Naive thymus-derived CD8-positive, alpha-beta T cell (primary cell): ENCODE measurements around the gene IL17RB. TPM values are rescaled to one million over a fixed set of nuclear protein-coding genes. Genes with fewer than 3 reads are reported as not detected.

Source experiments
- ATAC-seq, 2 donors: fragments of 150-1000 bp; cut with Tn5 transposase in 1 of 2; sonication (Bioruptor Pico), chemical (Tn5 transposase) in 1 of 2; 1 replicate in 1 of 2; 2 replicates in 1 of 2; pipeline ENCODE4 v1.10.0; 2021; ENCODE audit warnings: mild to moderate bottlenecking in 2 of 2, moderate library complexity in 2 of 2
- POLR2A ChIA-PET: fragments of 350-600 bp; sonication (Branson Sonifier 250); formaldehyde crosslinking; loops from one replicate; lab custom pipeline; 2021; ENCODE audit warnings: antibody characterized with exemption; lab: Charles Lee
- DNase-seq, 10 donors: peaks; one replicate each; pipeline versions ENCODE4 v3.0.0 to v3.0.0-alpha.2; 2020 to 2022
- H3K27ac Mint-ChIP-seq, 10 donors: one replicate each; pipeline ENCODE4 v1.8.0; 2020 to 2022; ENCODE audit warnings: mild to moderate bottlenecking in 10 of 10, mixed read lengths in 10 of 10, moderate library complexity in 4 of 10, inconsistent platforms in 1 of 10
- H3K27me3 Mint-ChIP-seq, 5 donors: one replicate each; pipeline ENCODE4 v1.8.0; 2021 to 2022; ENCODE audit warnings: mixed read lengths in 5 of 5
- H3K36me3 Mint-ChIP-seq, 3 donors: one replicate each; pipeline ENCODE4 v1.8.0; 2020 to 2022; ENCODE audit warnings: mixed read lengths in 3 of 3, mild to moderate bottlenecking in 2 of 3, inconsistent platforms in 1 of 3
- H3K4me1 Mint-ChIP-seq, 4 donors: one replicate each; pipeline ENCODE4 v1.8.0; 2021 to 2022; ENCODE audit warnings: mixed read lengths in 4 of 4
- H3K4me3 Mint-ChIP-seq, 10 donors: one replicate each; pipeline ENCODE4 v1.8.0; 2020 to 2022; ENCODE audit warnings: mild to moderate bottlenecking in 10 of 10, mixed read lengths in 10 of 10, moderate library complexity in 6 of 10, inconsistent platforms in 1 of 10
- H3K9me3 Mint-ChIP-seq, 9 donors: one replicate each; pipeline ENCODE4 v1.8.0; 2020 to 2022; ENCODE audit warnings: mixed read lengths in 9 of 9, mild to moderate bottlenecking in 3 of 9, inconsistent platforms in 1 of 9, moderate library complexity in 1 of 9
- polyA plus RNA-seq, 3 donors: library from polyadenylated mRNA; unstranded; fragments of 300-500 nt; fragmentation: Illumina TruSeq; gene quantifications; one replicate each; pipeline ENCODE4 v1.2.3, GENCODE V29; 2021
- total RNA-seq, 8 experiments: library from RNA in 2 of 8; stranded (reverse) in 2 of 8; gene quantifications; one replicate each; pipeline ENCODE4 v1.2.3 and lab custom pipeline; 2021 to 2026

The IL17RB gene
- total and polyA plus RNA-seq, 5 experiments from 2014 or later, result 0.30 to 0.50 (median 0.49) TPM; not detected in 2

GRCh38 chr3:53891497-53892285, 45.3 kb downstream of the IL17RB start, which contains the start of gene SELENOK:
TSS of gene SELENOK (minus strand) at chr3:53891859.
- H3K4me1 Mint-ChIP-seq, result peaks cover 36 to 60% (median 51%) of the 10 kb centered on the region in 4 donors

GRCh38 chr3:53892286-53892637, 45.9 kb downstream of the IL17RB start:
- DNase-seq, result no peak
- peaks cover 3 to 20% (median 6%) of the 10 kb centered on the region in 5 donors for H3K27me3 Mint-ChIP-seq
- H3K36me3 Mint-ChIP-seq, result peaks cover 0 to 8% (median 4%) of the 10 kb centered on the region in 3 donors
- H3K4me3 Mint-ChIP-seq, result peak overlapping the region; percentile 91 to 98 (median 94)
- peaks cover 0 to 21% (median 3%) of the 10 kb centered on the region in 9 donors for H3K9me3 Mint-ChIP-seq
- POLR2A ChIA-PET, result interaction anchor here (1.1 to 3.0 kb wide), 4 partner anchors 10 to 545 kb away, joined by 4 to 24 read pairs (median 12); partner anchors contain the start of genes ACTR8 and DCP1A
- H3K27ac Mint-ChIP-seq, result peak overlapping the region; percentile 97 to 100 (median 99)
- H3K4me1 Mint-ChIP-seq, result peaks cover 33 to 54% (median 46%) of the 10 kb centered on the region in 4 donors
- ATAC-seq, result no peak

More at GRCh38 chr3:53891497-53892285, 45.3 kb downstream of the IL17RB start, which contains the start of gene SELENOK:
- Mint-ChIP-seq H3K27ac (peak within 1 kb of the TSS; percentile 97 to 100 (median 99)), H3K4me3 (peak within 1 kb of the TSS; percentile 91 to 98 (median 94)), H3K27me3 (peaks cover 0 to 15% (median under 1%) of the 10 kb centered on the region in 5 donors), H3K9me3 (peaks cover 0 to 21% (median 3%) of the 10 kb centered on the region in 9 donors), H3K36me3 (peaks cover 2 to 13% (median 4%) of the 10 kb centered on the region in 3 donors)
- POLR2A ChIA-PET, result interaction anchor here (1.1 to 3.0 kb wide), 4 partner anchors 9 to 544 kb away, joined by 4 to 24 read pairs (median 12); partner anchors contain the start of genes ACTR8 and DCP1A
- peak; percentile 88 to 93 for ATAC-seq
- peak; percentile 84 to 99 (median 96) for DNase-seq

- no peak overlapping the region for H3K4me3 Mint-ChIP-seq
- peaks cover 0 to under 1% (median 0%) of the 10 kb centered on the region in 9 donors for H3K9me3 Mint-ChIP-seq
- H3K27ac Mint-ChIP-seq, result no peak overlapping the region
- no peaks in the 10 kb centered on the region for H3K4me1 Mint-ChIP-seq
- H3K36me3 Mint-ChIP-seq, result peaks cover 0 to 4% (median 0%) of the 10 kb centered on the region in 3 donors
- no peak for ATAC-seq
- POLR2A ChIA-PET, result interaction anchor here (0.6 kb wide), 1 partner anchor 19 kb away, joined by 3 read pairs; no protein-coding TSS in a partner anchor
- peaks cover 12 to 43% (median 19%) of the 10 kb centered on the region in 5 donors for H3K27me3 Mint-ChIP-seq
- DNase-seq, result no peak
Measured at GRCh38 chr3:53899750-53900149, 53.4 kb downstream of the IL17RB start.

- Mint-ChIP-seq H3K4me1 (no peaks in the 10 kb centered on the region), H3K36me3 (peaks cover 0 to 9% (median 0%) of the 10 kb centered on the region in 3 donors), H3K27me3 (peaks cover 12 to 44% (median 22%) of the 10 kb centered on the region in 5 donors), H3K9me3 (peaks cover 0 to 7% (median 0%) of the 10 kb centered on the region in 9 donors), H3K4me3 (no peak overlapping the region), H3K27ac (no peak overlapping the region)
- DNase-seq, result no peak
- POLR2A ChIA-PET, result no interaction called here
- ATAC-seq, result no peak
Measured at GRCh38 chr3:53900666-53901331, 54.4 kb downstream of the IL17RB start.

GRCh38 chr3:53902067-53902466, 55.7 kb downstream of the IL17RB start:
- POLR2A ChIA-PET, result no interaction called here
- H3K9me3 Mint-ChIP-seq, result peaks cover 0 to 19% (median 7%) of the 10 kb centered on the region in 9 donors
- no peak overlapping the region for H3K27ac Mint-ChIP-seq
- no peak for ATAC-seq
- peaks cover 17 to 46% (median 27%) of the 10 kb centered on the region in 5 donors for H3K27me3 Mint-ChIP-seq
- H3K4me3 Mint-ChIP-seq, result no peak overlapping the region
- DNase-seq, result no peak
- peaks cover 0 to 17% (median 5%) of the 10 kb centered on the region in 3 donors for H3K36me3 Mint-ChIP-seq
- H3K4me1 Mint-ChIP-seq, result no peaks in the 10 kb centered on the region

- DNase-seq, result no peak
- Mint-ChIP-seq H3K27ac (no peak overlapping the region), H3K27me3 (peaks cover 13 to 45% (median 22%) of the 10 kb centered on the region in 5 donors), H3K4me3 (no peak overlapping the region), H3K36me3 (peaks cover 0 to 17% (median 5%) of the 10 kb centered on the region in 3 donors), H3K9me3 (peaks cover 0 to 21% (median 7%) of the 10 kb centered on the region in 9 donors), H3K4me1 (no peaks in the 10 kb centered on the region)
- POLR2A ChIA-PET, result no interaction called here
- no peak for ATAC-seq
Measured at GRCh38 chr3:53902711-53903110, 56.3 kb downstream of the IL17RB start.

GRCh38 chr3:53913401-53913800, 67.0 kb downstream of the IL17RB start:
- H3K4me1 Mint-ChIP-seq, result no peaks in the 10 kb centered on the region
- peaks cover 0 to 1% (median 0%) of the 10 kb centered on the region in 9 donors for H3K9me3 Mint-ChIP-seq
- POLR2A ChIA-PET, result no interaction called here
- DNase-seq (no peak), ATAC-seq (no peak)
- H3K27ac Mint-ChIP-seq, result no peak overlapping the region
- peaks cover 21 to 47% (median 30%) of the 10 kb centered on the region in 5 donors for H3K27me3 Mint-ChIP-seq
- H3K4me3 Mint-ChIP-seq, result no peak overlapping the region
- no peaks in the 10 kb centered on the region for H3K36me3 Mint-ChIP-seq

Other genes with a start within 250 kb of the IL17RB start
- gene CHDH, start 149 bp upstream of the IL17RB start, total RNA-seq, result under 1 TPM in 1 of 2 experiments, not detected in 1; 0.25 TPM
- under 1 TPM in 2 of 3 donors, not detected in 1; 0.04 to 0.25 TPM for gene CHDH, start 149 bp upstream of the IL17RB start, polyA plus RNA-seq
- 10 to 100 TPM; 29.6 to 35.4 TPM for gene ACTR8, start 35.6 kb downstream of the IL17RB start, total RNA-seq
- 10 to 100 TPM; 17.0 to 26.0 (median 17.6) TPM for gene ACTR8, start 35.6 kb downstream of the IL17RB start, polyA plus RNA-seq
- gene SELENOK, start 45.3 kb downstream of the IL17RB start, total RNA-seq, result 10 to 100 TPM; 37.7 to 38.2 TPM
- gene SELENOK, start 45.3 kb downstream of the IL17RB start, polyA plus RNA-seq, result 100 to 1,000 TPM; 102 to 176 (median 117) TPM